Liver (tissue), 3 donors: ENCODE results near the gene IKBKE.
A peak's percentile ranks its signal among the peaks of the same experiment; 100 is the strongest.

Experiments
- FOXA1 ChIP-seq: IDR thresholded peaks from 2 replicates; pipeline ENCODE4 v1.6.1; 2016; ENCODE audit warnings: antibody characterized with exemption
- GABPA ChIP-seq, 2 donors: IDR thresholded peaks in 1 of 2; conservative IDR thresholded peaks in 1 of 2; 2 replicates each; pipeline ENCODE4 v1.6.1; 2016; ENCODE audit warnings: antibody characterized with exemption in 2 of 2, mild to moderate bottlenecking in 1 of 2, moderate library complexity in 1 of 2
- JUND ChIP-seq, 2 donors: IDR thresholded peaks; 2 replicates each; pipeline ENCODE4 v1.6.1; 2016; ENCODE audit warnings: antibody characterized with exemption in 2 of 2
- RAD21 ChIP-seq, 2 donors: IDR thresholded peaks; 2 replicates each; pipeline ENCODE4 v1.6.1; 2016; ENCODE audit warnings: antibody characterized with exemption in 2 of 2, mild to moderate bottlenecking in 2 of 2
- REST ChIP-seq: IDR thresholded peaks from 2 replicates; pipeline ENCODE4 v1.6.1; 2016; ENCODE audit warnings: antibody characterized with exemption, mild to moderate bottlenecking
- RXRA ChIP-seq, 2 donors: IDR thresholded peaks; 2 replicates each; pipeline ENCODE4 v1.6.1; 2017 to 2018; ENCODE audit warnings: antibody characterized with exemption in 2 of 2, mild to moderate bottlenecking in 1 of 2
- SP1 ChIP-seq: IDR thresholded peaks from 2 replicates; pipeline ENCODE4 v1.6.1; 2018; ENCODE audit warnings: antibody characterized with exemption, mild to moderate bottlenecking
- TAF1 ChIP-seq: conservative IDR thresholded peaks from 2 replicates; pipeline ENCODE4 v1.6.1; 2016; ENCODE audit warnings: antibody characterized with exemption, mild to moderate bottlenecking
- TF ChIP-seq, protein P1 (sequence below): fragments of 150-350 bp; IDR thresholded peaks from 2 replicates; pipeline ENCODE4 v1.5.1; 2017; ENCODE audit warnings: improper control_type of control experiment, low read depth, low read length; ENCODE audit not compliant: missing input control
- TF ChIP-seq, protein P2 (sequence below): IDR thresholded peaks from 2 replicates; pipeline ENCODE4 v1.6.1; 2016; ENCODE audit warnings: antibody characterized with exemption
- TF ChIP-seq, protein P3 (sequence below): IDR thresholded peaks from 2 replicates; pipeline ENCODE4 v1.6.1; 2016; ENCODE audit warnings: antibody characterized with exemption
- donor health status: healthy.
- donor health status: healthy.

DNA sequence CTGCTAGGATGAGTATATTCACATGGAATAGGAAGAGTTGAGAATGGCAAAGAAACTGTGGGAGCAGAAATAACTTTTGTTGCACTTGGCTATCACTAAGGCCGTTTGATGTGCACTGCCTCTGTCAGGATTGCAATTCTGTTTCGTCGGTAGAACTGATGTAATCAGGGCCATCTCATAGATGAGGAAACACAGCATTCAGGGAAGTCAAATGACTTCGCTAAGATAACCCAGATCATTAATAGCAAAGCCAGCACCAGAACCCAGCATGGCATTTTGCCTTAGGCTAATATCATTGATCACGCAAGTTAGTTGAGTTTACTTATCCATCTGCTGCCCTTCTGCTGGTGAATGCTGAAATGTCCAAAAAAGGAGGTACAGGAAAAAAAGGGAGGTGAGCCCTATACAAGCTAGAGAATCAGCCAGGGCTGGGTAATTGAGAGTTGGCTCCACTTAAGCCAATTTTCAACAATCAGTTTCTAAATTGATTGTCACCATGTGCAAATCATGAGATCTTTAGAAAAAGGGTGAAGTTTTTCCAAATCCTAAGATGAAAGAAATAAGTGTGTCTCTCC, 44.6 kb downstream of the IKBKE start:
- TF ChIP-seq, protein P1, sequence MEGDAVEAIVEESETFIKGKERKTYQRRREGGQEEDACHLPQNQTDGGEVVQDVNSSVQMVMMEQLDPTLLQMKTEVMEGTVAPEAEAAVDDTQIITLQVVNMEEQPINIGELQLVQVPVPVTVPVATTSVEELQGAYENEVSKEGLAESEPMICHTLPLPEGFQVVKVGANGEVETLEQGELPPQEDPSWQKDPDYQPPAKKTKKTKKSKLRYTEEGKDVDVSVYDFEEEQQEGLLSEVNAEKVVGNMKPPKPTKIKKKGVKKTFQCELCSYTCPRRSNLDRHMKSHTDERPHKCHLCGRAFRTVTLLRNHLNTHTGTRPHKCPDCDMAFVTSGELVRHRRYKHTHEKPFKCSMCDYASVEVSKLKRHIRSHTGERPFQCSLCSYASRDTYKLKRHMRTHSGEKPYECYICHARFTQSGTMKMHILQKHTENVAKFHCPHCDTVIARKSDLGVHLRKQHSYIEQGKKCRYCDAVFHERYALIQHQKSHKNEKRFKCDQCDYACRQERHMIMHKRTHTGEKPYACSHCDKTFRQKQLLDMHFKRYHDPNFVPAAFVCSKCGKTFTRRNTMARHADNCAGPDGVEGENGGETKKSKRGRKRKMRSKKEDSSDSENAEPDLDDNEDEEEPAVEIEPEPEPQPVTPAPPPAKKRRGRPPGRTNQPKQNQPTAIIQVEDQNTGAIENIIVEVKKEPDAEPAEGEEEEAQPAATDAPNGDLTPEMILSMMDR, result no peak
- TF ChIP-seq JUND (IDR thresholded peaks at IDR 0.05), result peak in 1 of 2 donors; percentile 64
- TF ChIP-seq TAF1, result no peak
- TF ChIP-seq REST, result peak; percentile 58
- no peak for TF ChIP-seq FOXA1
- TF ChIP-seq, protein P2, sequence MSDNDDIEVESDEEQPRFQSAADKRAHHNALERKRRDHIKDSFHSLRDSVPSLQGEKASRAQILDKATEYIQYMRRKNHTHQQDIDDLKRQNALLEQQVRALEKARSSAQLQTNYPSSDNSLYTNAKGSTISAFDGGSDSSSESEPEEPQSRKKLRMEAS, result peak; percentile 59
- peak; percentile 61 for TF ChIP-seq SP1
- TF ChIP-seq RAD21 (IDR thresholded peaks at IDR 0.05), result peak in 1 of 2 donors; percentile 9
- peak; percentile 48 to 86 for TF ChIP-seq RXRA (IDR thresholded peaks at IDR 0.05)
- TF ChIP-seq GABPA (IDR thresholded peaks at IDR 0.05 in 1 of 2, conservative IDR thresholded peaks at IDR 0.05 in 1 of 2), result no peak
- TF ChIP-seq, protein P3, sequence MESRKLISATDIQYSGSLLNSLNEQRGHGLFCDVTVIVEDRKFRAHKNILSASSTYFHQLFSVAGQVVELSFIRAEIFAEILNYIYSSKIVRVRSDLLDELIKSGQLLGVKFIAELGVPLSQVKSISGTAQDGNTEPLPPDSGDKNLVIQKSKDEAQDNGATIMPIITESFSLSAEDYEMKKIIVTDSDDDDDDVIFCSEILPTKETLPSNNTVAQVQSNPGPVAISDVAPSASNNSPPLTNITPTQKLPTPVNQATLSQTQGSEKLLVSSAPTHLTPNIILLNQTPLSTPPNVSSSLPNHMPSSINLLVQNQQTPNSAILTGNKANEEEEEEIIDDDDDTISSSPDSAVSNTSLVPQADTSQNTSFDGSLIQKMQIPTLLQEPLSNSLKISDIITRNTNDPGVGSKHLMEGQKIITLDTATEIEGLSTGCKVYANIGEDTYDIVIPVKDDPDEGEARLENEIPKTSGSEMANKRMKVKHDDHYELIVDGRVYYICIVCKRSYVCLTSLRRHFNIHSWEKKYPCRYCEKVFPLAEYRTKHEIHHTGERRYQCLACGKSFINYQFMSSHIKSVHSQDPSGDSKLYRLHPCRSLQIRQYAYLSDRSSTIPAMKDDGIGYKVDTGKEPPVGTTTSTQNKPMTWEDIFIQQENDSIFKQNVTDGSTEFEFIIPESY, result peak; percentile 65
